HG03175 (cell line): ENCODE data around the gene ZNF274.
"Not testable (repeated sequence)": the region's sequence is repeated elsewhere in the genome, so short reads cannot be mapped to it uniquely, and the experiment has no call there.

Experiments
- ATAC-seq: cut with Tn5 transposase; IDR thresholded peaks from one replicate; pipeline ENCODE4 v1.9.1; 2021; ENCODE audit warnings: mild to moderate bottlenecking, moderate library complexity; ENCODE audit not compliant: unreplicated experiment

ZNF274 gene

DNA sequence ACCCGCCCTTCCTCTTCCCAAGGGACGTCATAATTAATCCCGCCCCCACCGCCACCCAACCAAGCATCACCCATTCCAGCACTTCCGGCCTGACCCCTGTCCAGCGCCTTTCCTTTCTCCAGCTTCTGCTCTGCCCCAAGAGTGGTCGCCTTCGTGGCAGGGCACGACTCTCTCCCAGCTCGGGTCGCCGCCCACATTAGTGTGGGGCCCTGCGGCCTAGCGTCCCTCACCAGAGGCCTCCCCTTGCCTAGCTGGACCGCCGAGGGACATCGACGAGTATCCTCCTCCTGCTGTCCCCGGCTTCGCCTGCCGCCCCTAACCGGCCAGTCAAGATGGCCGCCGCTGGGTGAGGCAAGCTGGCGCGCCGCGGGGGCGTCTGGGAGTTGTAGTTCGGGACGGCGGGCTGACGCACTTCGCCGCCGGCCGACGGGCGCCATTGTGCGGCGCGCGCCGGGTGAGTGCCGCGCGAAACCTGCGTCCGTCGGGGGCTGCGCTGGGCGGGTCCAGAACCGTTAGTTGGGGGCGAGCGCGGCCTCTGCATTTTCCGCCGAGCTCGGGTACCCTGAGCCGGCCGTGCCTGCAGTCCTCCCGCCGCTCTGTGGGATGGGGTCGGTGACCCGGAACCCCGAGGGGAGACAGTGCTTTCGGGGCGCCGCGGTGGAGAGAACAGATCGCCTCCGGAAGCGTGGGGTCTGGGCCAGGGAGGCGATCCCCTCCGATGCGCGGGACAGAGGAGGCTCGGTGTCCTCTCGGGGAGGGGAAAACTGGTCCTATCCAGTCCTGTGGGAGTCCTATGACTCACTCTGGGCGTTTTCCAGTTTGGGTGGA, at the start of gene ZNF274:
Gene ZNF274, plus strand, starts transcription at position 73 of the 828 bp plus-strand sequence. CDS start 905 bp downstream, outside the sequence.
- ATAC-seq: peak; percentile 87

DNA sequence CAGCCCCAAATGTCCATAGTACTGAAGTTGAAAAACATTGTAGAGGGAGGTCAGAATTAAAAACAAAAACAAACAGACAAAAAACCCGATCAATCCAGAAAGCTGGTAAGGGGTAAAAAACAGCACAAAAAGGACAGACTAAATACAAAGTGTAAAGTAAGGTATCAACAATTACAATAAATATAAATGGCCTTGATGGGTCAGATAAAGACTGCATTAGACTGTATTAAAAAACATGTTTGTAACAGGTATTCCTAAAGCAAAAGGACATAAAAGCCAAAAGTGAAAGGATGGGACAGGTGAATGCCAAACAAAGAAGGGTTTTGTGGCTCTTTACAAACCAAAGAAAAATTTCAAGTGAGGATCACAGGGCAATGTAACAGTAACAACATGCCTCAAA, 48.6 kb upstream of the ZNF274 start:
- ATAC-seq: no peak

GRCh38 chr19:58145849-58146248, 37.0 kb upstream of the ZNF274 start:
- no peak for ATAC-seq

DNA sequence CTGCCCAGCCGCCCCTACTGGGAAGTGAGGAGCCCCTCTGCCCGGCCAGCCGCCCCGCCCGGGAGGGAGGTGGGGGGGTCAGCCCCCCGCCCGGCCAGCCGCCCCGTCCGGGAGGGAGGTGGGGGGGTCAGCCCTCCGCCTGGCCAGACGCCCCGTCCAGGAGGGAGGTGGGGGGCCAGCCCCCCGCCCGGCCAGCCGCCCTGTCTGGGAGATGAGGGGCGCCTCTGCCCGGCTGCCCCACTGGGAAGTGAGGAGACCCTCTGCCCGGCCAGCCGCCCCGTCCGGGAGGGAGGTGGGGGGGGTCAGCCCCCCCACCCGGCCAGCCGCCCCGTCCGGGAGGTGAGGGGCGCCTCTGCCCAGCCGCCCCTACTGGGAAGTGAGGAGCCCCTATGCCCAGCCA, 35.4 kb upstream of the ZNF274 start:
- ATAC-seq: not testable (repeated sequence)

DNA sequence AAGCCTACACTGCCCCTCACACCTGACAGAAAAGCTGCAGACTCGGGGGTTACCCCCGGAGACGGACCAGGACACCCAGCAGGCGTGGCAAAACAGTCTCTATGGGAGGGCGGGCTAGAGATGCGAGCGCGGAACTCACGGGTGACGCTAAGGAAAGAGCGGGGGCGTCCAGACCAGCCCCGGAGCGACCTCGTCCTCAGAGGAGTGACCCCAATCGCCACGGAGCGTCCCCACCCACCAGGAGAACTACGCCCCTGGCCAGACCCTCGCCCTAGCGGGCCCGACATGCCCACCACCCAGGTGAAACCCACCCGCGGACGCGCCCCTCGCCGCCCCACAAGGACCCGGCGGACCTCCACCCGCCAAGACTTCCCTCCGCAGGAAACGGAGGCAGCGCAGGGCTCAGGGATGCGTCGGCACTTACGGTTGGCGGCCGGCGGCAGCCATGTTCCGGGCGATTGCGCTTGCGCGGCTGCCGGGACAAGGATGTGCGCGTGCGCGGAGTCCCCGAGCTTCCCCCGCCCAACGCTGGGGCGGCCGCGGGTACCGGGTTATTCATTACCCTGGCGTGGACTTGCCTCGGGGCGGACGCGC, 32.4 kb upstream of the ZNF274 start, which contains the start of gene ZNF329:
Gene ZNF329, minus strand, starts transcription at position 462 of the 594 bp plus-strand sequence. CDS start 21,286 bp downstream, outside the sequence.
- peak; percentile 70 for ATAC-seq

DNA sequence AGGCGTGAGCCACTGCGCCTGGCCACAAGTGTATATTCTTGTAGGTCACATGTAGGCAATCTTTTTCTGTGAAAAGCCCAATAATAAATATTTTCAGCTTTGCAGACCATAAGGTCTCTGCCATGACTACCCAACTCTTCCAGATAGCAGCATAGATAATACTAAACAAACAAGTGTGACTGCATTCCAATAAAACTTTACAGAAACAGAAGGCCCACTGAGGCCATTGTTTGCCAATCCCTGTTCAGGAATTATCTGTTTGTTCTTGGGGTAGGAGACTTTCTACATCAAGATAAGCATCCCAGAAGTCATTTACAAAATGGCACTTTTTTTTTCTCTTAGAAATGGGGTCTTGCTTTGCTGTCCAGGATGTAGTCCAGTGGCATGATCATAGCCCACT, 29.5 kb upstream of the ZNF274 start:
- no peak for ATAC-seq

DNA sequence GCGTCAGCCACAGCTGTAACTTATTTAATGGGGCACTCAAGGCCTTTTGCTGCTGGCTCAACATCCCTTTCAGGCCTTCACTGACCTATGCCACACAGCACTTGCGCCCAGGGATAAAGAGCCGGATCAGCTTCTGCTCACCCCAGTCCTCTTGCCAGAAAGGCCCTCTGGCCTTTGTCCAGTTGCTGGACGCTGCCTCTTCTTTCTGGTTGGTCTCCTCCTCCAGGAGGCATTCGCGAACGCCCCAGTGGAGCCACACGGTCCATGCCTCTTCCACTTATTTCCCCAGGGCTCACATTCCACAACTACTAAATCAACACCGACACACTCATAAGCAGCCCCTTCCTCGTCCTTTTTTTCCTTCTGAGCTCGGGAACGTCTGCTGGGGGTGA, 28.6 kb upstream of the ZNF274 start:
- no peak for ATAC-seq

DNA sequence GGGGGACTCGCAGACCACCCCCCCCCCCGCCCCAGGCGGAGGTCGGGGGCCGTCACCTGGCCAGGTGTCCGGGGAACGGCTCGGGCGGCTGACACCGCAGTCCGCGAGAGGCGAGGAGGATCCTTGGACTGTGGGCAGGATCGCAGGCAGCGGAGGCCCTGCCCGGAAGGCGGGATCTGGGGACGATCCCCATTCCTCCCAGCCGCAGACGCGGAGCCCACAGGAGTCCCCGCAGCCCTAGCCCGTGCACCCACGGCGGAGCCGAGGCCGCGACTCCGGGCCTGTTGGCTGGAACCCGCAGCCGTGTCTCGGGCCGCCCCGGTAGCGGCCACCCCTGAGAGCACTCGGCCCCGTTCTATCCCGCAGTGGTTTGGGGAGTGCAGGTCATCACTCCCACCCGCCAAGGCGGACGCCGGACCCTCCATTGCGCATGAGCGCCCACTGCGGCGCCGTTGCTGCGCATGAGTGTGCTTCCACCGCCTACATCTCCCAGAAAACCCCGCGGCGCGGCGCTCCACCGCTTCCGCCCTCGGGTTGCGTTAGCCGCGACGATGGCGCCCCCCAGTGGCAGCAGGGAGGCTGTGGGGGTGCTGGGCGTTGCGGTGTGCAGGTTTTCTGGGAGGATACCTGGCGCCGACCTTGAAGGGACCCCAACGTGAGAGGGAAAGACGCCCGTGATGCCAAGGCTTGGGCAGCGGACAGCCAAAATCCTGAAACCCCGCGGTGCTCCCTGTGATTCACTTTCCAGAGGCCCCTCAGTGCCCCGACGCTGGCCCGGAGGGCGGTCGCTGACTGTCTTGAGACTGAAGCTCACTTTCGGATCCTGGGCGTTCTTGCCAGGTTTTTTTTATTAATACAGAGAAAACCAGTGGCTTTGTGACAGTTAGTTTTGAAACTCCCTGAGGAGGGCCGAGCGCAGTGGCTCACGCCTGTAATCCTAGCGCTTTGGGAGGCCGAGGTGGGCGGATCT, 27.9 kb upstream of the ZNF274 start:
- peak; percentile 77 for ATAC-seq

DNA sequence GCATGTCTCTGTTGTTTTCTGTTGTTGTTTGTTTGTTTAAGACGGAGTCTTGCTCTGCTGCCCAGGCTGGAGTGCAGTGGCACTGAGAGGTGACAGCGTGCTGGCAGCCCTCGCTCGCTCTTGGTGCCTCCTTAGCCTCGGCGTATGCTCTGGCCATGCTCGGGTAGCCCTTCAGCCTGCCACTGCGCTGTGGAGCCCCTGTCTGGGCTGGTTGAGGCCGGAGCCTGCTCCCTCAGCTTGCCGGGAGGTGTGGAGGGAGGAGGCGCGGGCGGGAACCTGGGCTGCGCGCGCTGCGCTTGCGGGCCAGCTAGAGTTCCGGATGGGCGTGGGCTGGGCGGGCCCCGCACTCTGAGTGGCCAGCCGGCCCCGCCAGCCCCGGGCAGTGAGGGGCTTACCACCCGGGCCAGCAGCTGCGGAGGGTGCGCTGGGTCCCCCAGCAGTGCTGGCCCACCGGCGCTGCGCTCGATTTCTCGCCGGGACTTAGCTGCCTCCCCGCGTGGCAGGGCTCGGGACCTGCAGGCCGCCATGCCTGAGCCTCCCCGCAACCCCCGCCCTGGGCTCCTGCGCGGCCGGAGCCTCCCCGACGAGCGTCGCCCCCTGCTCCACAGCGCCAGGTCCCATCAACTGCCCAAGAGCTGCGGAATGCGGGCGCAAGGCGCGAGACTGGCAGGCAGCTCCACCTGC, 25.7 kb upstream of the ZNF274 start:
- ATAC-seq: no peak

DNA sequence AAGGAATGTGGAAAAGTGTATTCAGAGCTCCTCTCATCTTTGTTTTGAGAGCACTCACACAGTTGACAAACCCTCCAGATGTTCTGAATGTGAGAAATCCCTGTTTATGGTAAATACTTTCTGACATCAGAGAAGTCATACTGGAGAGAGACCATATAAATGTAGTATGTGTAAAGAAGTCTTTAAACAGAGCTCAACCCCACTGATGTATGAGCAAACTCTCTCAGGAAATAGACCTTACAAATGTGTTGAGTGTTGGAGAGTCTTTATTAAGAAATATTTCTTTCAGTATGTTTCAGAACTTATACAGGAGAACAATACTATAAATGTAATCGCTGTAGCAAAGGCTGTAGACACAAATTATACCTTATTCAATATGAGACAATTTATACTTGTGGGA, 16.6 kb upstream of the ZNF274 start:
- no peak for ATAC-seq

- ATAC-seq: no peak
Observed at GRCh38 chr19:58166708-58167280, 16.1 kb upstream of the ZNF274 start.

DNA sequence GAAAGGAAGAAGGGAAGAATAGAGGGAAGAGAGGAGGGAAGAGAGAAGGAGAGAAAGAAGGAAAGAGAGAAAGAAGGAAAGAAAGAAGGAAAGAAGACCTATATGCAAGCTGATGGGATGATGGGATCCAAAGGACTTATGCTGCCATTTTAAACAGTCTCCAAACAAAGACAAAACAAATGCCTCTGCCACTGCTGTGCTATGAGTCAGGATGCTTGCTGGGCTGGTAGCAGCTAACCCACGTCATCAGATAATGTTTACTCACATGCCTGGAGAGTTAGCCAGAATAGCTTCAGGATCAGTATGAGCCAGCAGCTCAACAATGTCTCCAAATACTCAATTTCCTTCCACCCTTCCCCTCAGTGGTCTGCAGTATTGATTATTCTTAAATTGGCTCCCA, 12.0 kb upstream of the ZNF274 start:
- no peak for ATAC-seq

GRCh38 chr19:58181902-58182576, 822 bp upstream of the ZNF274 start:
- no peak for ATAC-seq

DNA sequence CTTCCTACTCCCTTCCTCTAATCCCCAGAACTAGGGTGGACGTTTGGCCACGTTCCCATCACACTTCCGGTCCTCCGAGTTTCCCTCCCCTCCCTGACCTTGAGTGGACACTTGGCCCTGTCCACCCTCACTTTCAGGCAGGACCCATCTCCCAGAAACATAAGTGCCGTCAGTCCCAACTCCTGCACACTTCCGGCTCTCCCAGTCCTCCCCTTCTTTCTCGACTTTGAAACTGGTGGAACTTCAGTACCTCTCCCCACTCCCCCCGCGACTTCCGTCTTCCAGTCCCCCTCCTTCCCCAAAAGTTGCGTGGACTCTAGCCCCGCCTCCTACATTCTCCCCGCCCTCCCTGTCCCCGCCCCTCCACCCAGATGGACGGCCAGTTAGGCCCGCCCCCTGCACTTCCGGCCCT, 278 bp upstream of the ZNF274 start:
- no peak for ATAC-seq

DNA sequence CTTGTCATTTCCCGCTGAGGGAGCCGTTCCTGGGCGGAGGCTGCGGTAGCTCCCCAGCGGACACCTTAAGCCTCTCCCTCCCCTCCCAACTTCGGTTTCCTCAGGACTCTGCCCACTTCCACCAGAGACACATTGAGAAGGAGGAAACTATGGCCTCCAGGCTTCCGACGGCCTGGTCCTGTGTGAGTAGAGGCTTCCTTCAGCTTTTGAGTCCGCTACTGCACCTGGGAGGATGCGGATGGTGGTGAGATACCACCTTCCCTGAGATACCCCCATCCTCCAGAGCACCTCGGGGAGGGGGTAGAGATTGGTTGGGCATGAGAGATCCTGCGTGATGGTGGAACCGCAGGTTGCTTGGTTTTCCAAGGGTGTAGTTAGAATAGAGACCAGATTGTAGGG, 955 bp downstream of the ZNF274 start:
- no peak for ATAC-seq

- ATAC-seq: no peak
Observed at GRCh38 chr19:58196901-58197616, 14.2 kb downstream of the ZNF274 start.

GRCh38 chr19:58203814-58204475, 21.1 kb downstream of the ZNF274 start:
- ATAC-seq: no peak

- no peak for ATAC-seq
Observed at GRCh38 chr19:58204566-58204965, 21.7 kb downstream of the ZNF274 start.

GRCh38 chr19:58209577-58209976, 26.7 kb downstream of the ZNF274 start:
- no peak for ATAC-seq
